BLaER1 treated with 17β-estradiol and CSF1 and Interleukin-3, amounts not matched to agents 10 nM and 100 nM (cell line): ENCODE results near the gene NFAT5.

Source experiments
- H3K27ac ChIP-seq, 11 experiments: shearing (Covaris generic); formaldehyde crosslinking; 2 replicates each; pipeline ENCODE4 v1.8.1; 2022
- H3K27me3 ChIP-seq, 11 experiments: shearing (Covaris generic); formaldehyde crosslinking; 2 replicates each; pipeline ENCODE4 v1.8.1; 2022
- H3K36me3 ChIP-seq, 11 experiments: shearing (Covaris generic); formaldehyde crosslinking; 2 replicates each; pipeline ENCODE4 v1.8.1; 2022
- H3K4me1 ChIP-seq, 10 experiments: shearing (Covaris generic); formaldehyde crosslinking; 2 replicates each; pipeline ENCODE4 v1.8.1; 2022
- H3K4me2 ChIP-seq, 11 experiments: shearing (Covaris generic); formaldehyde crosslinking; 2 replicates each; pipeline ENCODE4 v1.8.1; 2022
- H3K4me3 ChIP-seq, 10 experiments: shearing (Covaris generic); formaldehyde crosslinking; 2 replicates each; pipeline ENCODE4 v1.8.1; 2022
- H3K9ac ChIP-seq, 11 experiments: shearing (Covaris generic); formaldehyde crosslinking; 2 replicates each; pipeline ENCODE4 v1.8.1; 2022
- H3K9me3 ChIP-seq, 11 experiments: shearing (Covaris generic); formaldehyde crosslinking; replicated peaks in 1 of 11; 2 replicates each; pipeline ENCODE4 v1.8.1; 2022
- H4K20me1 ChIP-seq, 11 experiments: shearing (Covaris generic); formaldehyde crosslinking; 2 replicates each; pipeline ENCODE4 v1.8.1; 2022
- Cebpa-rat ChIP-seq, 11 experiments: shearing (Covaris generic); IDR thresholded peaks; 2 replicates each; pipeline ENCODE4 v1.8.1; 2022

Gene NFAT5

DNA sequence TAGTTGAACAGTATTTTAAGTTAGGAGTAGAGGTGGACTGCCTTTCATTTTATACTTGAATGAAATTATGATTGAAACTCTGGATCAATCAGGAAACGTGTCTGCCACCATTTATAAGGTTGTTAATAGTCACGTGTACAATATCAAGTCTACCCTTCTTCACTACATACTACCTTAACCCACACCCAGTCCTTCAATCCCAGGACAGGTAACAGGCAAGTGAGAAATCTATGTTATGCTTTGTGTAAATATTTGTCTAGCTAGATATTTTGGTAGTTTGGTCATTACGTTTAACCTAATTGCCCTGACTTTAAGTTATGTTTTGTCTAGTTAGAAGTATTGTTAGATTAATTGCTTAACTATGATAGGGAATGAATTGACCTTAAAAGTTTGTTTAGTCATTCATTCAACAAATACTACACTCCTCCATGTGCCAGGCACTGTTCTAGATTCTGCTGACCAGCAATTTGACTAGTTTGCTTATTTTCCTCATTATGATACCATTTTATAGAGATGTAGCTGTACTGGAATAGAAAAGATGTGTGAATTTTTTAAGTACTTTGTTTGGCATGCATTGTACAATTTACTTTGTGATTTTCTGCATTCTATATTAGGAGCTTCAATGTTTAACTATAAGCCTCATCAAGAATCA lies 88.6 kb downstream of the NFAT5 start:
- Histone ChIP-seq H3K27me3 (no peaks in the 10 kb centered on the region), H3K9me3 (no peaks in the 10 kb centered on the region), H3K4me3 (no peak overlapping the region), H4K20me1 (peaks cover 0 to 40% (median 0%) of the 10 kb centered on the region in 11 experiments; a peak in 3 of 22 replicates), H3K9ac (no peak overlapping the region), H3K4me1 (no peaks in the 10 kb centered on the region), H3K36me3 (peaks cover 79 to 99% (median 86%) of the 10 kb centered on the region in 11 experiments), H3K4me2 (no peak overlapping the region), H3K27ac (no peak overlapping the region)
- no peak for TF ChIP-seq Cebpa-rat (IDR thresholded peaks at IDR 0.05)

DNA sequence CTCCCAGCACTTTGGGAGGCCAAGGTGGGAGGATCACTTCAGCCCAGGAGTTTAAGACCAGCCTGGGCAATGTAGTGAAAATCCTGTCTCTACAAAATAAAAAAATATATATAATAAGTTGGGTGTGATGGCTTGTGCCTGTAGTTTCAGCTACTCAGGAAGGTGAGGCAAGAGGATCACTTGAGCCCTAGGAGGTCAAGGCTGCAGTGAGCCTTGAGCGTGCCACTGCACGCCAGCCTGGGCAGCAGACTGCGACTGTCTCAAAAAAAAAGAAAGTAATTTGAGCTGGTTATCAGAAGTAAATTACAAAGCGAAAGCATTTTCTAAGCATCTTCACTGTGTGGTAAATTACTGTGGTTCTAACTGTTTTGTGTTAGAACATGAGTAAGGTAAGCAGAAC lies 94.4 kb downstream of the NFAT5 start:
- Histone ChIP-seq H3K9me3 (peaks cover 3 to 11% (median 9%) of the 10 kb centered on the region in 11 experiments; a peak in 15 of 22 replicates), H3K9ac (no peak overlapping the region), H4K20me1 (peaks cover 0 to 27% (median 0%) of the 10 kb centered on the region in 11 experiments; a peak in 3 of 22 replicates), H3K27me3 (no peaks in the 10 kb centered on the region), H3K27ac (no peak overlapping the region), H3K36me3 (peaks cover 93 to 100% (median 96%) of the 10 kb centered on the region in 11 experiments), H3K4me2 (no peak overlapping the region), H3K4me1 (no peaks in the 10 kb centered on the region), H3K4me3 (no peak overlapping the region)
- no peak for TF ChIP-seq Cebpa-rat (IDR thresholded peaks at IDR 0.05)

DNA sequence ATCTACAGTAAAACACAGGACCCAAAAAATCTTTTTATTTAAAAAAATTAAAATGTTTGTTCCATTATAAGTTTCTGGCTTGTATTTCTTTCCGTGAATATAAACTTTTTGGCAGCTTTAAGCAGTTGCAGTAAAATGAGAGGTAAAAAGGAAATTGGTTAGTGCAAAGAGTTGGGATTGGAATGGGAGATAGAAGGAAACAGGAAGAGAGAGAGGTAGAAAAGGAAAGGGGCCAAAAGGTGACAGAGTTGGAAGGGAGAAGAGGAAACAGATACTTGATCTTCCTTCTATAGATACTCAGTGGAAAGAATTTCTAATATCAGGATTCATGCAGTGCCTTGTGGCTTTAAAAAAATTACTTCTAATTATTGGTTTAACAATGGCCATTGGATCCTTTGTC lies 97.1 kb downstream of the NFAT5 start:
- H3K9ac ChIP-seq, result no peak overlapping the region
- H3K36me3 ChIP-seq, result peaks cover 69 to 78% (median 73%) of the 10 kb centered on the region in 11 experiments
- no peak overlapping the region for H3K4me2 ChIP-seq
- peaks cover 0 to 24% (median 0%) of the 10 kb centered on the region in 11 experiments; a peak in 3 of 22 replicates for H4K20me1 ChIP-seq
- no peak overlapping the region for H3K27ac ChIP-seq
- H3K9me3 ChIP-seq, result peaks cover 3 to 11% (median 9%) of the 10 kb centered on the region in 11 experiments; a peak in 15 of 22 replicates
- no peak for TF ChIP-seq Cebpa-rat (IDR thresholded peaks at IDR 0.05)
- H3K4me1 ChIP-seq, result no peaks in the 10 kb centered on the region
- no peaks in the 10 kb centered on the region for H3K27me3 ChIP-seq
- no peak overlapping the region for H3K4me3 ChIP-seq

DNA sequence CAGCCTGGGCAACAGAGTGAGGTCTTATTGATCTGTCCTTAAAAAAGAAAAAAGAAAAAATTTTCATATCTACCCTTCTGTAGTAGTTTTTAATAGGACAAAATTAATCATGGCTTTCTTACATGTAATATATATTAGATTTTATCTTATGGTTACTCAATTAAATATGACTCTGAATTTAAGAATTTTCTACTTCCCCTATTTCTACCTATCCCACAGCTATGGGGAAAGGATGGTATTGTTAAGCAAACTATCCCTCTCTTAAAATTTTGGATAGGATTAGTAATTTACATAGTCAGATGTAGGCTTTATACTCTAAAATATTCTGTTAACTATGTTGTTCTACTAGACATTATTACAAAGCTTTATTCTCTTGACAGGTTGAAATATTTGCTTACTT lies 98.1 kb downstream of the NFAT5 start:
- Histone ChIP-seq H4K20me1 (peaks cover 0 to 25% (median 0%) of the 10 kb centered on the region in 11 experiments; a peak in 2 of 22 replicates), H3K4me2 (no peak overlapping the region), H3K9ac (no peak overlapping the region), H3K27ac (no peak overlapping the region), H3K36me3 (peaks cover 69 to 78% (median 73%) of the 10 kb centered on the region in 11 experiments), H3K27me3 (no peaks in the 10 kb centered on the region), H3K4me3 (no peak overlapping the region), H3K9me3 (peaks cover 3 to 11% (median 9%) of the 10 kb centered on the region in 11 experiments; a peak in 15 of 22 replicates), H3K4me1 (no peaks in the 10 kb centered on the region)
- TF ChIP-seq Cebpa-rat (IDR thresholded peaks at IDR 0.05), result no peak

DNA sequence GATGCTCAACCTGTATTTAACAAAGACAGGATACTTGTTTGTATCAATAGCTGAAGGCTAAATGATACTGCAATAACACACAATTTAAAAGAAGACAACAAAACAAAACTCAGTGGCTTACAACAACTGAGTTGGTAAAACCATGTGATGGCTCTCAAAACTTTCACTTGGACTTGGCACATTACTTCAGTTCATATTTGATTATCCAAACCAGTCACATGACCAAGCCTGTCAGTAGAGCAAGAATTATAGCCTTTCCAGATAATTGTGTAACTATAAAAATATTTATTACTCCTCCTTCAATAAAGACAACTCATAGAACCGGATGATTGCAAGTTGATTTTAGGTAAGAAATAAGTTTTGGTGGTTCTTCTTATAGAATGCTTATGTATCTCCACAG lies 103.8 kb downstream of the NFAT5 start:
- Histone ChIP-seq H3K4me3 (no peak overlapping the region), H3K36me3 (peaks cover 52 to 72% (median 65%) of the 10 kb centered on the region in 11 experiments), H3K4me2 (no peak overlapping the region), H3K9me3 (peaks cover 2 to 6% (median 4%) of the 10 kb centered on the region in 11 experiments; a peak in 15 of 22 replicates), H3K9ac (no peak overlapping the region), H3K4me1 (no peaks in the 10 kb centered on the region), H4K20me1 (peaks cover 0 to 21% (median 0%) of the 10 kb centered on the region in 11 experiments; a peak in 3 of 22 replicates), H3K27me3 (no peaks in the 10 kb centered on the region), H3K27ac (no peak overlapping the region)
- no peak for TF ChIP-seq Cebpa-rat (IDR thresholded peaks at IDR 0.05)

DNA sequence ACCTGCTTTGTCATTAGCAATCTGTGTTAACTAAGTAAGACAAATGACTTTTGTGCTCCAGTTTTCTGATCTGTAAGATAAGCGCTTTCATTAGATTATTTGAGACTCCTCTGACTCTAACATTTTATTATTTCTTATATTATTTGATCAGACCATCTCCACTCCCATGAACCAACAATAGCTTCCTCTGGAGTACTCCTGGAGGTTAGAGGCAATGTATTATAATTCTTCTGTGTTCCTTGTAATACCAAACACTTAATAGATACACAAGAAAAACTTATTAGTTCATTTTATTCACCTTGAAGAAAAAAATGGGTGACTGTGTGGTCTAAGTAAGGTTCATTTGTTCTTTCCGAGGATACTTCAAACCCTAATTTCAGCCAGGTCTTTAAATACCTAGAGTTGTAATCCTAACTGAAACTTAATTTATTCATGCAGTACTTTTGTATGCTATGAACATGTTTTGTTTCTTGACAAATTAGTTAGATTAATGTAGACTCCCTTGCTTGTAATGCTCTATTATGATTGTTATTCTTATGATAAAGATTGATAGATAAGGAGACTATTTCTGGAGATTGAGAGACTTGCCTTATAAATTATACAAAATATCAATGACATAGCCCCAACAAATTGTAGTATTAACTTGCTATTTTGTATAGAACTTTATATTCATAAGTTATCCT lies 106.7 kb downstream of the NFAT5 start:
- no peak for TF ChIP-seq Cebpa-rat (IDR thresholded peaks at IDR 0.05)
- no peak overlapping the region for H3K27ac ChIP-seq
- no peaks in the 10 kb centered on the region for H3K27me3 ChIP-seq
- H3K4me2 ChIP-seq, result no peak overlapping the region
- no peaks in the 10 kb centered on the region for H3K9me3 ChIP-seq
- no peak overlapping the region for H3K4me3 ChIP-seq
- no peaks in the 10 kb centered on the region for H3K4me1 ChIP-seq
- peaks cover 0 to 23% (median 0%) of the 10 kb centered on the region in 11 experiments; a peak in 4 of 22 replicates for H4K20me1 ChIP-seq
- H3K36me3 ChIP-seq, result peaks cover 71 to 91% (median 86%) of the 10 kb centered on the region in 11 experiments
- H3K9ac ChIP-seq, result no peak overlapping the region

DNA sequence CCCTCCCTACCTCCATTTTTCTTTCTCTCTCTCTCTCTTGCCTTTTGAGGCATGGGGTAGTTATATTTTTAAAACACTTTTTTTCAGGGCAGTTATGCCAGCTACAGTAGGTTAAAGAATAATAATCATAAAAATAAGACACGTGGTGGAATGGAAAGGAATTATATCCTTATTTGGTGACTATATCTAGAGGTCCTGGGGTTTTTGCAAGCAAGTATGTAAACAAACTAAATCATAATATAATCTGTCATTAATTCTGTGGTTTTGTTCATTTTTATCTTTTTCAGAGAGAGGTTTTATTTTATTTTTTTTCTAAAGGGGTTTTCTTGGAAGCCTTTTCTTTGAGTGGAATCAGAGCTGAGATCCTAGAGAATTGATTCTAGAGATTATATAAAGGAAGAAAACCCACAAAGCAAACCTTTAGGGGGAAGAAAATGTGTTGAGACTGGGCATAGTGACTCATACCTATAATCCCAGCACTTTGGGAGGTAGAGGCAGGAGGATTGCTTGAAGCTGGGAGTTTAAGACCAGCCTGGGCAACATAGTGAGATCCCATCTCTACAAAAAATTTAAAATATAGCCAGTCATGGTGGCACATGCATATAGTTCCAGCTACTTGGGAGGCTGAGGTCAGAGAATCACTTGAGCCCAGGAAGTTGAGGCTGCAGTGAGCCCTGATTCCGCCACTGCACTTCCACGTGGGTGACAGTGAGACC lies 107.4 kb downstream of the NFAT5 start:
- H3K4me2 ChIP-seq, result no peak overlapping the region
- H3K9me3 ChIP-seq, result no peaks in the 10 kb centered on the region
- peaks cover 0 to 22% (median 0%) of the 10 kb centered on the region in 11 experiments; a peak in 4 of 22 replicates for H4K20me1 ChIP-seq
- H3K27ac ChIP-seq, result no peak overlapping the region
- H3K4me1 ChIP-seq, result no peaks in the 10 kb centered on the region
- H3K9ac ChIP-seq, result no peak overlapping the region
- peaks cover 72 to 93% (median 87%) of the 10 kb centered on the region in 11 experiments for H3K36me3 ChIP-seq
- TF ChIP-seq Cebpa-rat (IDR thresholded peaks at IDR 0.05), result no peak
- H3K27me3 ChIP-seq, result no peaks in the 10 kb centered on the region
- no peak overlapping the region for H3K4me3 ChIP-seq

DNA sequence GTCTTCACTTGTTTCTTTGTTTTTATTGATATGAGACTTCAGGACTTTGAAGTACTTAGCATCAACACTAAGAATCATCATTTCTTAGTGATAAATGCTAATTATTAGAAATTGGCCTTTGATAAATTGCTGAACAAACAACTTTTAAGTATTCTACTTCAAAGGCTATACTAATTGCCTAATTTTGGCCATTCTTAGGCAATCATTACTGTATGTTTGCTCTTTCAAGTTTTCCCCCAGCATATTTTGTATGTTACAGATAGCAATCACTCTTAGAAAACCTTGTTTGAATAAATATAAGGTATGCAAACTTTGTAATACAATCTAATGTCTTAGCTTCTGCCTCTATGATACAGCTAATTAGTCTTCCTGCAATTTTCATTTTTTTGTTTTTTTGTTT lies 114.6 kb downstream of the NFAT5 start:
- no peak for TF ChIP-seq Cebpa-rat (IDR thresholded peaks at IDR 0.05)
- H3K27ac ChIP-seq, result no peak overlapping the region
- H4K20me1 ChIP-seq, result peaks cover 0 to 13% (median 0%) of the 10 kb centered on the region in 11 experiments; a peak in 3 of 22 replicates
- peaks cover 90 to 100% (median 97%) of the 10 kb centered on the region in 11 experiments for H3K36me3 ChIP-seq
- no peaks in the 10 kb centered on the region for H3K4me1 ChIP-seq
- H3K4me2 ChIP-seq, result no peak overlapping the region
- no peaks in the 10 kb centered on the region for H3K9me3 ChIP-seq
- no peak overlapping the region for H3K9ac ChIP-seq
- no peaks in the 10 kb centered on the region for H3K27me3 ChIP-seq
- H3K4me3 ChIP-seq, result no peak overlapping the region

DNA sequence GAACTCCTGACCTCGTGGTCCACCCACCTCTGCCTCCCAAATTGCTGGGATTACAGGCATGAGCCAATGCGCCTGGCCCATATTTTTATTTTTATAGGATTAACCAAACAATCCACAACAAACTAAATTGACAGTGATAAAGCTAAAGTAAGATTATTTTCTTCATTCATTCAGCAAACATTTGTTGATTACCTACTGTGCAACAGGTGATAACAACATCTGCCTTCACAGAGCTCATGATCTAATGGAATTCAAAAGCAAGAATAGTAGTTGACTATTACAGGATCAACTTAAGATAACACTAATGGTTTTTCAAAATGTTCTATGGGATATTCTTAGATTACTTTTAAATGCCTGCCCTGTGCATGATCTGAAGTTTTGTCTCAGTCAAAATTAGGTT lies 122.8 kb downstream of the NFAT5 start:
- Histone ChIP-seq H3K9ac (no peak overlapping the region), H3K9me3 (no peaks in the 10 kb centered on the region; a peak in 1 of 22 replicates), H4K20me1 (peaks cover 0 to 30% (median 0%) of the 10 kb centered on the region in 11 experiments; a peak in 4 of 22 replicates), H3K27me3 (no peaks in the 10 kb centered on the region), H3K4me1 (no peaks in the 10 kb centered on the region), H3K27ac (no peak overlapping the region), H3K36me3 (peaks cover 77 to 99% (median 89%) of the 10 kb centered on the region in 11 experiments), H3K4me2 (no peak overlapping the region), H3K4me3 (no peak overlapping the region)
- no peak for TF ChIP-seq Cebpa-rat (IDR thresholded peaks at IDR 0.05)
